Activated CD4-positive, alpha-beta T cell treated with anti-CD3 and anti-CD28 coated beads for 36 hours (primary cell): ENCODE data around the gene CDK8. TPM values are rescaled to one million over a fixed set of nuclear protein-coding genes. Genes with fewer than 3 reads are reported as not detected.
"Not testable (repeated sequence)": the region's sequence is repeated elsewhere in the genome, so short reads cannot be mapped to it uniquely, and the experiment has no call there.

Experiments used
- ATAC-seq: fragments of 200-7000 bp; cut with Tn5 transposase; one replicate; pipeline ENCODE4 v1.10.0; 2021; ENCODE audit warnings: mild to moderate bottlenecking, moderate library complexity
- CTCF ChIA-PET: fragments of 350-600 bp; sonication (Branson Sonifier 250); formaldehyde crosslinking; loops from one replicate; lab custom pipeline; 2021; ENCODE audit warnings: antibody characterized with exemption; lab: Charles Lee
- POLR2A ChIA-PET: fragments of 350-600 bp; sonication (Branson Sonifier 250); formaldehyde crosslinking; loops from one replicate; lab custom pipeline; 2021; ENCODE audit warnings: antibody characterized with exemption, inconsistent platforms; lab: Charles Lee
- DNase-seq: peaks from one replicate; pipeline ENCODE4 v3.0.0-alpha.2; 2020
- H3K27ac Mint-ChIP-seq: one replicate; pipeline ENCODE4 v1.8.0; 2021; ENCODE audit warnings: mixed read lengths
- H3K27me3 Mint-ChIP-seq: one replicate; pipeline ENCODE4 v1.8.0; 2021; ENCODE audit warnings: mixed read lengths
- H3K36me3 Mint-ChIP-seq: one replicate; pipeline ENCODE4 v1.8.0; 2021; ENCODE audit warnings: low read depth, mixed read lengths
- H3K4me1 Mint-ChIP-seq: one replicate; pipeline ENCODE4 v1.8.0; 2021; ENCODE audit warnings: mixed read lengths
- H3K4me3 Mint-ChIP-seq: one replicate; pipeline ENCODE4 v1.8.0; 2021; ENCODE audit warnings: mild to moderate bottlenecking, moderate library complexity, mixed read lengths
- H3K9me3 Mint-ChIP-seq: one replicate; pipeline ENCODE4 v1.8.0; 2021; ENCODE audit warnings: low read depth, mixed read lengths
- intact Hi-C, 2 experiments: fragments of 100-400 bp; cut with DNase I in 1 of 2; cut with micrococcal nuclease in 1 of 2; formaldehyde crosslinking; loops; one replicate each; pipeline versions ENCODE4 v1.14.2 to v1.15.1; 2022 to 2024; cut with DNase I, micrococcal nuclease
- total RNA-seq, 2 experiments: library from RNA; stranded (reverse); gene quantifications; one replicate each; pipeline ENCODE4 v1.2.3, GENCODE V29; 2021

Gene CDK8
- total RNA-seq, 2 experiments from 2014 or later = 17.4 to 24.3 TPM

- DNase-seq, ATAC-seq, intact Hi-C loops, POLR2A ChIA-PET, H3K27me3 Mint-ChIP-seq, H3K27ac Mint-ChIP-seq, H3K9me3 Mint-ChIP-seq, H3K4me3 Mint-ChIP-seq: not testable (repeated sequence)
- CTCF ChIA-PET = interaction anchor here (1.0 kb wide), 1 partner anchor 14 kb away, joined by 3 read pairs; no protein-coding TSS in a partner anchor
- Mint-ChIP-seq H3K36me3 (peaks cover 14% of the 10 kb centered on the region), H3K4me1 (peaks cover 44% of the 10 kb centered on the region)
These were observed 58.1 kb downstream of the CDK8 start for GRCh38 chr13:26312019-26312418.

GRCh38 chr13:26316095-26316494, 62.2 kb downstream of the CDK8 start:
- intact Hi-C loops, H3K4me3 Mint-ChIP-seq, CTCF ChIA-PET, POLR2A ChIA-PET, DNase-seq, ATAC-seq, H3K9me3 Mint-ChIP-seq, H3K27ac Mint-ChIP-seq, H3K27me3 Mint-ChIP-seq: not testable (repeated sequence)
- H3K4me1 Mint-ChIP-seq = peaks cover 36% of the 10 kb centered on the region
- H3K36me3 Mint-ChIP-seq = peaks cover 14% of the 10 kb centered on the region

- H3K27me3 Mint-ChIP-seq = no peaks in the 10 kb centered on the region
- no peak overlapping the region for H3K27ac Mint-ChIP-seq
- no peak for DNase-seq
- intact Hi-C loops = no loop called here
- no peaks in the 10 kb centered on the region for H3K9me3 Mint-ChIP-seq
- peaks cover under 1% of the 10 kb centered on the region for H3K36me3 Mint-ChIP-seq
- no peak for ATAC-seq
- ChIA-PET POLR2A (no interaction called here), CTCF (no interaction called here)
- no peak overlapping the region for H3K4me3 Mint-ChIP-seq
- H3K4me1 Mint-ChIP-seq = peaks cover 43% of the 10 kb centered on the region
These were observed 66.8 kb downstream of the CDK8 start for GRCh38 chr13:26320766-26321165.

GRCh38 chr13:26323127-26323526, 69.2 kb downstream of the CDK8 start:
- H3K4me1 Mint-ChIP-seq = peaks cover 47% of the 10 kb centered on the region

GRCh38 chr13:26323764-26324163, 69.8 kb downstream of the CDK8 start:
- POLR2A ChIA-PET = no interaction called here
- Mint-ChIP-seq H3K4me3 (no peak overlapping the region), H3K9me3 (peaks cover 4% of the 10 kb centered on the region), H3K36me3 (peaks cover 4% of the 10 kb centered on the region), H3K27me3 (no peaks in the 10 kb centered on the region), H3K4me1 (peaks cover 50% of the 10 kb centered on the region), H3K27ac (no peak overlapping the region)
- intact Hi-C loops = no loop called here
- DNase-seq = no peak
- no peak for ATAC-seq
- CTCF ChIA-PET = interaction anchor here (0.6 kb wide), 1 partner anchor 7 kb away, joined by 4 read pairs; no protein-coding TSS in a partner anchor

More at GRCh38 chr13:26323127-26323526, 69.2 kb downstream of the CDK8 start:
- CTCF ChIA-PET = interaction anchor here (0.6 kb wide), 1 partner anchor 8 kb away, joined by 4 read pairs; no protein-coding TSS in a partner anchor
- Mint-ChIP-seq H3K36me3 (peaks cover 2% of the 10 kb centered on the region), H3K27me3 (no peaks in the 10 kb centered on the region), H3K27ac (no peak overlapping the region), H3K4me3 (no peak overlapping the region), H3K9me3 (peaks cover 2% of the 10 kb centered on the region)
- intact Hi-C loops = no loop called here
- ATAC-seq (no peak), DNase-seq (no peak)
- POLR2A ChIA-PET = no interaction called here

- POLR2A ChIA-PET = no interaction called here
- CTCF ChIA-PET = no interaction called here
- ATAC-seq (no peak), DNase-seq (no peak)
- Mint-ChIP-seq H3K4me1 (peaks cover 51% of the 10 kb centered on the region), H3K9me3 (peaks cover 5% of the 10 kb centered on the region), H3K36me3 (peaks cover 4% of the 10 kb centered on the region), H3K27ac (no peak overlapping the region), H3K27me3 (no peaks in the 10 kb centered on the region), H3K4me3 (no peak overlapping the region)
- intact Hi-C loops = no loop called here
These were observed 70.4 kb downstream of the CDK8 start for GRCh38 chr13:26324294-26324693.

GRCh38 chr13:26324867-26325266, 70.9 kb downstream of the CDK8 start:
- Mint-ChIP-seq H3K36me3 (peaks cover 4% of the 10 kb centered on the region), H3K9me3 (peaks cover 5% of the 10 kb centered on the region), H3K4me3 (no peak overlapping the region), H3K4me1 (peaks cover 51% of the 10 kb centered on the region), H3K27me3 (no peaks in the 10 kb centered on the region), H3K27ac (no peak overlapping the region)
- POLR2A ChIA-PET = no interaction called here
- CTCF ChIA-PET = no interaction called here
- DNase-seq (no peak), ATAC-seq (no peak)
- intact Hi-C loops = no loop called here

- intact Hi-C loops = no loop called here
- H3K9me3 Mint-ChIP-seq = peaks cover 5% of the 10 kb centered on the region
- no peak for ATAC-seq
- H3K4me3 Mint-ChIP-seq = no peak overlapping the region
- ChIA-PET CTCF (interaction anchor here (0.9 kb wide), 1 partner anchor 14 kb away, joined by 3 read pairs; no protein-coding TSS in a partner anchor), POLR2A (no interaction called here)
- peaks cover 8% of the 10 kb centered on the region for H3K36me3 Mint-ChIP-seq
- DNase-seq = no peak
- peaks cover 53% of the 10 kb centered on the region for H3K4me1 Mint-ChIP-seq
- H3K27me3 Mint-ChIP-seq = no peaks in the 10 kb centered on the region
- no peak overlapping the region for H3K27ac Mint-ChIP-seq
These were observed 71.9 kb downstream of the CDK8 start for GRCh38 chr13:26325876-26326275.

- Mint-ChIP-seq H3K9me3 (peaks cover 5% of the 10 kb centered on the region), H3K27ac (no peak overlapping the region), H3K4me1 (peaks cover 58% of the 10 kb centered on the region), H3K27me3 (no peaks in the 10 kb centered on the region), H3K36me3 (peaks cover 9% of the 10 kb centered on the region), H3K4me3 (no peak overlapping the region)
- DNase-seq (no peak), ATAC-seq (no peak)
- intact Hi-C loops = no loop called here
- CTCF ChIA-PET = interaction anchor here (3.4 kb wide), 1 partner anchor 142 kb away, joined by 10 read pairs; no protein-coding TSS in a partner anchor
- POLR2A ChIA-PET = no interaction called here
These were observed 72.6 kb downstream of the CDK8 start for GRCh38 chr13:26326562-26326961.

- Mint-ChIP-seq H3K4me3 (no peak overlapping the region), H3K27ac (no peak overlapping the region), H3K27me3 (no peaks in the 10 kb centered on the region), H3K4me1 (peaks cover 53% of the 10 kb centered on the region), H3K9me3 (peaks cover 5% of the 10 kb centered on the region), H3K36me3 (peaks cover 13% of the 10 kb centered on the region)
- DNase-seq = no peak
- POLR2A ChIA-PET = no interaction called here
- no peak for ATAC-seq
- intact Hi-C loops = no loop called here
- CTCF ChIA-PET = interaction anchor here (3.4 kb wide), 1 partner anchor 143 kb away, joined by 10 read pairs; no protein-coding TSS in a partner anchor
These were observed 74.2 kb downstream of the CDK8 start for GRCh38 chr13:26327940-26328725.

- no peak for DNase-seq
These were observed 81.2 kb downstream of the CDK8 start for GRCh38 chr13:26335158-26335557.

GRCh38 chr13:26340807-26341206, 86.9 kb downstream of the CDK8 start:
- DNase-seq = no peak
- H3K27ac Mint-ChIP-seq = no peak overlapping the region
- POLR2A ChIA-PET = no interaction called here
- peaks cover 9% of the 10 kb centered on the region for H3K36me3 Mint-ChIP-seq
- peaks cover 2% of the 10 kb centered on the region for H3K4me1 Mint-ChIP-seq
- CTCF ChIA-PET = no interaction called here
- ATAC-seq = no peak
- no peaks in the 10 kb centered on the region for H3K9me3 Mint-ChIP-seq
- H3K4me3 Mint-ChIP-seq = no peak overlapping the region
- intact Hi-C loops = no loop called here
- H3K27me3 Mint-ChIP-seq = no peaks in the 10 kb centered on the region

More at GRCh38 chr13:26335158-26335557, 81.2 kb downstream of the CDK8 start:
- Mint-ChIP-seq H3K27me3 (no peaks in the 10 kb centered on the region), H3K27ac (no peak overlapping the region), H3K4me3 (no peak overlapping the region), H3K9me3 (no peaks in the 10 kb centered on the region), H3K4me1 (peaks cover 25% of the 10 kb centered on the region), H3K36me3 (peaks cover 11% of the 10 kb centered on the region)
- intact Hi-C loops = no loop called here
- no peak for ATAC-seq
- CTCF ChIA-PET = interaction anchor here (0.7 kb wide), 1 partner anchor 150 kb away, joined by 4 read pairs; no protein-coding TSS in a partner anchor
- POLR2A ChIA-PET = no interaction called here
